HEK293T (cell line): ENCODE results near the gene SIX3.

Experiments
- CTCF ChIA-PET: fragments of 350-600 bp; formaldehyde crosslinking; extraction: SDS; loops from one replicate; lab custom pipeline; 2021; ENCODE audit warnings: antibody characterized with exemption, inconsistent platforms; lab: Yijun Ruan, JAX
- POLR2A ChIA-PET: fragments of 350-600 bp; formaldehyde crosslinking; extraction: SDS; loops from one replicate; lab custom pipeline; 2020; ENCODE audit warnings: antibody characterized with exemption, inconsistent platforms; lab: Yijun Ruan, JAX
- DNase-seq: peaks from one replicate; pipeline ENCODE4 v3.0.0; 2012; ENCODE audit warnings: mixed read lengths; ENCODE audit errors: extremely low spot score
- ARNT ChIP-seq: fragments of 450-650 bp; IDR thresholded peaks from 2 replicates; pipeline ENCODE4 v1.6.1; 2017; ENCODE audit warnings: mild to moderate bottlenecking
- BHLHE40 ChIP-seq: fragments of 450-650 bp; IDR thresholded peaks from 2 replicates; pipeline ENCODE4 v1.6.1; 2016; ENCODE audit warnings: mild to moderate bottlenecking, moderate library complexity, borderline replicate concordance
- CTBP1 ChIP-seq: fragments of 450-650 bp; IDR thresholded peaks from 2 replicates; pipeline ENCODE4 v1.6.1; 2016; ENCODE audit warnings: borderline replicate concordance
- ELF4 ChIP-seq: fragments of 450-650 bp; IDR thresholded peaks from 2 replicates; pipeline ENCODE4 v1.6.1; 2017; ENCODE audit warnings: antibody characterized with exemption
- FOXA1 ChIP-seq: fragments of 450-650 bp; IDR thresholded peaks from 2 replicates; pipeline ENCODE4 v1.6.1; 2016; ENCODE audit warnings: mild to moderate bottlenecking
- FOXK2 ChIP-seq: fragments of 450-650 bp; IDR thresholded peaks from 2 replicates; pipeline ENCODE4 v1.6.1; 2016; ENCODE audit warnings: mild to moderate bottlenecking
- FOXM1 ChIP-seq: fragments of 450-650 bp; IDR thresholded peaks from 2 replicates; pipeline ENCODE4 v1.6.1; 2017; ENCODE audit warnings: mild to moderate bottlenecking, borderline replicate concordance
- HDGF ChIP-seq: fragments of 450-650 bp; IDR thresholded peaks from 2 replicates; pipeline ENCODE4 v1.6.1; 2017; ENCODE audit warnings: antibody characterized with exemption, borderline replicate concordance
- L3MBTL2 ChIP-seq: fragments of 450-650 bp; conservative IDR thresholded peaks from 2 replicates; pipeline ENCODE4 v1.6.1; 2016; ENCODE audit warnings: mild to moderate bottlenecking
- LEF1 ChIP-seq: fragments of 450-650 bp; IDR thresholded peaks from 2 replicates; pipeline ENCODE4 v1.6.1; 2017; ENCODE audit warnings: mild to moderate bottlenecking, borderline replicate concordance
- NFRKB ChIP-seq: fragments of 450-650 bp; IDR thresholded peaks from 2 replicates; pipeline ENCODE4 v1.6.1; 2016; ENCODE audit warnings: mild to moderate bottlenecking, moderate library complexity
- SP1 ChIP-seq: fragments of 450-650 bp; IDR thresholded peaks from 2 replicates; pipeline ENCODE4 v1.6.1; 2017
- SUZ12 ChIP-seq: fragments of 450-650 bp; IDR thresholded peaks from 2 replicates; pipeline ENCODE4 v1.6.1; 2016; ENCODE audit warnings: mild to moderate bottlenecking
- TARDBP ChIP-seq: fragments of 450-650 bp; IDR thresholded peaks from 2 replicates; pipeline ENCODE4 v1.6.1; 2016
- ZNF384 ChIP-seq: fragments of 450-650 bp; IDR thresholded peaks from 2 replicates; pipeline ENCODE4 v1.6.1; 2016
- TF ChIP-seq, protein P1 (sequence below): fragments of 450-650 bp; IDR thresholded peaks from 2 replicates; pipeline ENCODE4 v1.6.1; 2016

SIX3 gene

DNA sequence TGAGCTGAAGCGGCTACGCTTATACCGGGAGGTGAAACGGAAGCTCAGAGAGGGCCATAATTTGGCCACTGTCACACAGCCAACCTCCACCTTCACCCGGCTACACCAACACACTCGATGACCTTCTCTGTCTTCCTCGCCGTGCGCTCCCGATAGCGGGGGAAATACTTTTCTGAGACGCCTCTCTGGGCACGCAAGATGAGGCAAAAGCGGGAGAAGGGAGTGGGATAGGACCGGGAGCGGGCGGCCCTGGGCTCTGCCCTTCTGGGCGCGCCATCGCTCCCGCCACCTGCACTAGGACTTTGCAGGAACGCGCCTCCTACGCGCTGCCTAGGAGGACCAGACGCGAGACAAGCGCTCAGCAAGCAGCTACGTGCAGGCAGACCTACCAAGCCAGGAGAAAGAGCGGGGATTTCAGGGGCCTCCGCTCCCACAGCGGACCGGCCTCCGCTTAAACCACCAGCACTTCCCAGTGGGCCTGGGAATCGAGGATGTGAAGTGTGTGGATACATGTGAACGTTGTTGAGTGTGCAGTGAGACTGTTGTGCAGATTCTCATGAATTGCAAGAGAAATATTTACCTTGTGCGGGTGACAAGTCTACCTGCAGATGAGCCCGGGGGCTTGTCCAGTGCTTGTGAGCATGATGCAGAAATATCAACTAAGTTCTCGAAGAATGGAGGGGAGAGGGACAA is 11.4 kb downstream of the SIX3 start:
- no peak for DNase-seq
- ChIA-PET CTCF (no interaction called here), POLR2A (no interaction called here)
- TF ChIP-seq FOXA1 = no peak
- TF ChIP-seq BHLHE40 = no peak
- no peak for TF ChIP-seq FOXM1
- TF ChIP-seq, protein P1, sequence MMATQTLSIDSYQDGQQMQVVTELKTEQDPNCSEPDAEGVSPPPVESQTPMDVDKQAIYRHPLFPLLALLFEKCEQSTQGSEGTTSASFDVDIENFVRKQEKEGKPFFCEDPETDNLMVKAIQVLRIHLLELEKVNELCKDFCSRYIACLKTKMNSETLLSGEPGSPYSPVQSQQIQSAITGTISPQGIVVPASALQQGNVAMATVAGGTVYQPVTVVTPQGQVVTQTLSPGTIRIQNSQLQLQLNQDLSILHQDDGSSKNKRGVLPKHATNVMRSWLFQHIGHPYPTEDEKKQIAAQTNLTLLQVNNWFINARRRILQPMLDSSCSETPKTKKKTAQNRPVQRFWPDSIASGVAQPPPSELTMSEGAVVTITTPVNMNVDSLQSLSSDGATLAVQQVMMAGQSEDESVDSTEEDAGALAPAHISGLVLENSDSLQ = no peak
- no peak for TF ChIP-seq FOXK2

DNA sequence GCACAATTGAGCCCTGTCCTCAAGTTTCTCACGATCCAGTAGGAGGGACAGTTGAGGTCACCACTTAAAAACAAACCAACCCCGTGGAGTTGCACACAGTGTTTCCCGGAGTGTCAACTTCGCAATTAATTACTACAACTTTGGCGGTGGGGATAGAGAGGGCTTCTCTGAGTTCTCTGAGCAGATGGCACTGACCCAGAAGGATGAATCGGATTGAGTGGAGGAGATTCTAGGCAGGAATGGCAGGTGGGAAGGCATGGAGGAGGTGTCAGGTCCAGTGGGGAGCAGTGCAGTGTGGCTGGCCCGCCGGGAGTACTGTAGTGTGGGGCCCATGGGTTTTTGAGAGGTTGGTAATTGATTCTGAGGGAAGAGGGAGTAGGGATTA is 12.0 kb downstream of the SIX3 start:
- CTCF ChIA-PET = interaction anchor here (0.7 to 3.7 kb wide), 2 partner anchors 310 to 474 kb away, joined by 3 to 17 read pairs; no protein-coding TSS in a partner anchor
- no peak for DNase-seq
- POLR2A ChIA-PET = no interaction called here
- TF ChIP-seq SUZ12 (no peak), NFRKB (no peak)

DNA sequence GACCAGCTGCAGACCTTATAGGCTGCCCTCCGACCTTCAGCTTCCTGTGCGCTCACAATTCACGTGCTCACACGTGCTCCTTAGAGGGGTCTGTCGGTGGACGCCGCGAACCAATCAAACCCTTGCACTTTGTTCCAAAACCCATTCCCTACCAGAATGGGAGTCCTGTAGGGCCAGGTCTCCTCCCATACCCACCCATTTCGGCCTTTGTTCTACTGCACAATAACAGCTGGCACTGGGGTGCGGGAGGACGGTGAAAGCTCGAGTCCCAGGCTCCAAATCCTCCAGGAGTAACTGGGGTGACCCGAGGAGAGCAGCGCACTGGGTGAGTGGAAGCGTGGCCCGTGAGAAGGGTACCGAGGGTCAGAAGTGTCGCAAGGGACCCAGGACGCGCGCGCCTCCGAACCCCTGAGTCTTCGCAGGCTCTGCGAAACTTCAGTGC is 13.0 kb downstream of the SIX3 start:
- DNase-seq = no peak
- POLR2A ChIA-PET = no interaction called here
- CTCF ChIA-PET = interaction anchor here (0.7 to 3.7 kb wide), 5 partner anchors 184 to 911 kb away, joined by 3 to 17 read pairs (median 9); no protein-coding TSS in a partner anchor
- TF ChIP-seq, protein P1 = no peak
- TF ChIP-seq SUZ12 = no peak
- TF ChIP-seq LEF1 = no peak
- TF ChIP-seq NFRKB = no peak
- TF ChIP-seq FOXK2 = no peak
- TF ChIP-seq SP1 = no peak
- no peak for TF ChIP-seq ELF4
- TF ChIP-seq BHLHE40 = no peak
- TF ChIP-seq HDGF = no peak
- TF ChIP-seq CTBP1 = no peak
- TF ChIP-seq ZNF384 = no peak
- TF ChIP-seq L3MBTL2 = no peak
- TF ChIP-seq FOXM1 = no peak

DNA sequence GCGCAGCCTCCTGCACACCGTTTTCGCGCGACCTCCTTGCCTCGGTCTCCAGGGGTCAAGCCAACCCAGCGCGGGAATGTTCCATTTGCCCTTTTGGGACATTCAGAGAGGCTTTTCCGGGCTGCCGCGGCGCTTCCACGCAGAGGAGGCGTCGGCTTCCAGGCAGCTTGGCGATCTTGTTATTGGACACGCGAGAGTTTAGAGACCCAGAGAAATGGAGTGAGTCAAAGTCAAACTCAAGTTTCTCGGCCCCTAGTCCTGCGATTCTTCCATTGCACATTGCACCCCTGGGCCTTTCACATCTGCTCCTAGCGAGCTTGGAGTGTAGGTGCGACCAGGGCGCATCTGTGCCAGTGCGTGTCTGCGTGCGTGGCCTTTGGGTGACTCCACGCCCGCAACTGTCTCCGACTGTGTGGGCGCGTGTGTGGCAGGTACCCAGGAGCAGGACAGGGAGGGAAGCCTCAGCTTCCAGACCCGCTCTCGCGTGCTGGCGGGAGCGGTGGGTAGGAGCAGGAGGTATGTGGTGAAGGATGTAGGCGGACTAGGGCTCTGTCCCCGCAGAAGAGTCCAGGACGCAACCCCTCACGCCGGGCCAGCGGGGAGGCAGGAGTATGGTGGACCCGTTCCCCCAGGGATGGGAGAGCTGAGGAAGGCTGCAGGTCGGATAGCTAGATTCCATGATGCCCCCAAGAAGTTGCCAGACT is 13.5 kb downstream of the SIX3 start:
- ChIA-PET CTCF (interaction anchor here (0.6 to 3.7 kb wide), 12 partner anchors 10 to 911 kb away, joined by 3 to 17 read pairs (median 4); no protein-coding TSS in a partner anchor), POLR2A (no interaction called here)
- DNase-seq = no peak
- TF ChIP-seq LEF1 (no peak), FOXM1 (no peak), ARNT (no peak)

DNA sequence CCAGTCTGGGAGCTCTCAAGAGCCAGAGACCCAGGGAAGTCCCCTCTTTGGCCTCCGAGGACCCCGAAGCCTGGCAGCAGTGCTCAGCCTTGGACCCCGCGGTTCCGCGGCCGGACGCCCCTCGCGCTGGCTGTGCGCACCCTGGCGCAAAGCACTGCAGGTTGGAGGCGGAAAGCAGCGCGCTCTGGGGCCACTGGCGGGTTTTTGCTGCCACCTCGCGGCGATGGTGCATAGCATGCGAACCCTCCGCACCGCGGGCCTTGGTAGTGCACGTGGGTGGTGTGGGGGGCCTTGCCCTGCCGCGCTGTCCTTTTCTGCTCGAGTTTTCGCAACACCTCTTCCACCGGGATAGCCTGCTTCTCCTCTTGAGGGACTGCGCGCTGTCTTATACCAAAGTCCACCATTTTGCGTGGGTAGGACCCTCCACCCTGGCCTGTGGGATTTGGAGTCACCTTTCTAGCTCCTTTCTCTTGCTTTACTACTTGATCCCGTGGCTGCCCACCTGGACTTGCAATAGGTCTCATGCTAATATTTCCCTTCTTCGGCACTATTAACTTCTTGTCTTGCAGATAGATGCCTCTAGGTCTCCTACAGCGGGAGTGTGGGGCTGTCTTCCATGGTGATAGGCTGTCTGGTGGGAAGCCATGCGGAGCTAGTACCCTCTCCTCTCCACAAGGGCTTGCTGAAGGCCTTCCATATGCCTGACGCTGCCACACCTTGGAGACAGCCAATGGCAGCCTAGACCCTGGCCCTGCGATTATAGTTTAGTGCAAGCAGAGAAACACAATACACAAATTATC is 14.3 kb downstream of the SIX3 start:
- TF ChIP-seq NFRKB = no peak
- TF ChIP-seq L3MBTL2 = peak; percentile 81
- CTCF ChIA-PET = interaction anchor here (0.6 to 3.7 kb wide), 16 partner anchors 9 to 912 kb away, joined by 3 to 17 read pairs (median 4); no protein-coding TSS in a partner anchor
- peak; percentile 83 for DNase-seq
- POLR2A ChIA-PET = no interaction called here

DNA sequence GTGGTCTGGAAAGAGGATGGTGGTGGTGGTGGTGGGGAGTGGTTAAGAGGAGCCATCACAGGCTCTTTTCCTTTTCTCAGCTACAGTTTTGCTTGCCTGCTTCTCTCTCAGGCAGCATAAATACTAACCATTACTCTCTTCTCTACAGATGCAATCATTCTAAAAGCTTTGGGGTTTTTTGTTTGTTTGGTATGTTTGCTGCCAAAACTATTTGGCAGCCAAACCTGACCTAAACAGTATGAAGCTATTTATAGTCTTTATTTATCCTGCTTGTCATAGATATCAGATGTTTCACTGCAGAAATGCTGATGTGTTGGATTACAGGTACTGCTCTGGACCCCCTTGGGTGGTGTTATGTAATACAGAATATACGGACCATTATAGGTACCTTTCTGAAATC is 15.3 kb downstream of the SIX3 start:
- ChIA-PET POLR2A (no interaction called here), CTCF (interaction anchor here (1.3 to 3.7 kb wide), 2 partner anchors 18 to 477 kb away, joined by 9 to 17 read pairs; no protein-coding TSS in a partner anchor)
- TF ChIP-seq ZNF384 (no peak), FOXK2 (no peak), LEF1 (no peak), BHLHE40 (no peak), TARDBP (no peak), FOXM1 (no peak), HDGF (no peak), ELF4 (no peak), SP1 (no peak), L3MBTL2 (no peak), NFRKB (no peak), SUZ12 (no peak), FOXA1 (no peak), CTBP1 (no peak)
- TF ChIP-seq, protein P1 = no peak
- no peak for DNase-seq
